Measurements from ENCODE around the gene OLFML3. TPM values are rescaled to one million over a fixed set of nuclear protein-coding genes. Genes with fewer than 3 reads are reported as not detected.

Gene OLFML3
- total RNA-seq, 1 experiment from 2014 or later: 171 TPM

- no peak overlapping the region for H2BK5ac ChIP-seq (ENCODE audit: insufficient read length, low read length)
- no peak overlapping the region for H3K4me3 Mint-ChIP-seq
- no peaks in the 10 kb centered on the region for H3K23me2 ChIP-seq (ENCODE audit: insufficient read length, low read depth, low read length, poor library complexity, severe bottlenecking)
- no peaks in the 10 kb centered on the region for H3K79me1 ChIP-seq (ENCODE audit: insufficient read depth, low read depth, low read length, poor library complexity, severe bottlenecking)
- H3K27ac Mint-ChIP-seq: peak overlapping the region in 2 of 3 experiments; percentile 53 to 67; a peak in 3 of 7 replicates
- H2AK5ac ChIP-seq (ENCODE audit: insufficient read length, low read length): no peak overlapping the region
- H3K9me3 Mint-ChIP-seq: no peaks in the 10 kb centered on the region; a peak in 1 of 5 replicates
- H3K4me2 ChIP-seq (ENCODE audit: insufficient read depth, insufficient read length, low read length): no peak overlapping the region
- H3K14ac ChIP-seq (ENCODE audit: insufficient read depth, low read length): no peak overlapping the region
- H3K4me1 Mint-ChIP-seq: peaks cover 38% of the 10 kb centered on the region in 2 experiments
- H2BK20ac ChIP-seq (ENCODE audit: low read depth, low read length, poor library complexity, severe bottlenecking): no peak overlapping the region
- no peak overlapping the region for H3K56ac ChIP-seq (ENCODE audit: insufficient read length, low read depth, low read length)
- H4K8ac ChIP-seq (replicated peaks; ENCODE audit: insufficient read length, low read depth, low read length): no peak overlapping the region
- no peak overlapping the region for H4K91ac ChIP-seq (ENCODE audit: insufficient read length, low read depth, low read length)
- no peak overlapping the region for H3T11ph ChIP-seq (ENCODE audit: low read length)
- H3K27ac ChIP-seq (ENCODE audit: insufficient read length, low read depth, low read length): no peak overlapping the region
- H4K20me1 ChIP-seq (ENCODE audit: control insufficient read depth, insufficient read depth, insufficient read length): no peaks in the 10 kb centered on the region
- no CpG with 5 or more reads among the region's 5 CpGs for WGBS (ENCODE audit: extremely low coverage, insufficient read length, low lambda C conversion rate)
- DNase-seq: no peak
- H3K23ac ChIP-seq (ENCODE audit: insufficient read length, low read depth, low read length): no peak overlapping the region
- peaks cover 14% of the 10 kb centered on the region; the same call in 1 of the 2 replicates for H3K4me1 ChIP-seq (ENCODE audit: insufficient read depth, low read length)
- no peaks in the 10 kb centered on the region for H3K9me3 ChIP-seq (ENCODE audit: control insufficient read depth, low read depth, low read length)
- H3K27me3 Mint-ChIP-seq (ENCODE audit: low read depth): no peaks in the 10 kb centered on the region
- TF ChIP-seq CTCF (conservative IDR thresholded peaks at IDR 0.05): no peak
- H2AFZ ChIP-seq (ENCODE audit: low read length): no peak overlapping the region
- peaks cover under 1 to 5% (median 2%) of the 10 kb centered on the region in 3 experiments; a peak in 6 of 7 replicates for H3K36me3 Mint-ChIP-seq (ENCODE audit: insufficient read depth in 1 of 3, low read depth in 3 of 3)
- H3K79me2 ChIP-seq (ENCODE audit: insufficient read depth, low read length): no peaks in the 10 kb centered on the region
- H2BK12ac ChIP-seq (ENCODE audit: insufficient read length, low read depth, low read length): peak overlapping the region; percentile 23
- H3K27me3 ChIP-seq (ENCODE audit: insufficient read depth, low read length): no peaks in the 10 kb centered on the region
- no peak overlapping the region for H3K4ac ChIP-seq (ENCODE audit: low read depth, low read length)
- H3K18ac ChIP-seq (ENCODE audit: insufficient read length, low read depth, low read length): no peak overlapping the region
- H2BK15ac ChIP-seq (ENCODE audit: low read depth, low read length): peak overlapping the region; percentile 65; the same call in 1 of the 2 replicates
- H2BK120ac ChIP-seq (ENCODE audit: low read depth, low read length, poor library complexity, severe bottlenecking): no peak overlapping the region
- H3K9ac ChIP-seq (ENCODE audit: extremely low read depth, insufficient read length, low read length): no peak overlapping the region
- H4K5ac ChIP-seq (ENCODE audit: insufficient read length, low read depth, low read length): no peak overlapping the region
Measured at GRCh38 chr1:114025609-114026401, 46.5 kb downstream of the OLFML3 start.

Data from H9 (cell line).